SK-N-SH (cell line): Measurements from ENCODE around the gene NFE2L3. TPM values are rescaled to one million over a fixed set of nuclear protein-coding genes. Genes with fewer than 3 reads are reported as not detected.

Experiments
- CTCF ChIA-PET: fragments of 300-600, 350-600 bp; formaldehyde crosslinking; extraction: SDS; loops from one replicate; lab custom pipeline; 2021; lab: Yijun Ruan, JAX
- POLR2A ChIA-PET: fragments of 350-600 bp; sonication (Branson Sonifier 250); formaldehyde crosslinking; extraction: SDS; loops from one replicate; lab custom pipeline; 2020; ENCODE audit warnings: antibody characterized with exemption, inconsistent platforms; lab: Yijun Ruan, JAX
- DNase-seq: peaks from one replicate; pipeline ENCODE4 v3.0.0; 2012
- H2AFZ ChIP-seq: fragments of 200-600 bp; sonication (generic); 2 replicates; pipeline ENCODE4 v1.8.1; 2016; ENCODE audit warnings: antibody characterized with exemption, mild to moderate bottlenecking, low read depth
- H3F3A ChIP-seq: fragments of 200-600 bp; sonication (generic); replicated peaks from 2 replicates; pipeline ENCODE3; 2016; ENCODE audit warnings: antibody characterized with exemption, mild to moderate bottlenecking; ENCODE audit not compliant: insufficient read depth
- H3K27ac ChIP-seq, 2 experiments: fragments of 200-500 bp in 1 of 2; fragments of 200-600 bp in 1 of 2; sonication (Bioruptor generic) in 1 of 2; sonication (generic), shearing (Covaris generic) in 1 of 2; 2 replicates each; pipeline versions ENCODE4 v1.5.1 to v1.6.1; 2014 to 2016; ENCODE audit warnings: low read depth in 2 of 2, inconsistent platforms in 1 of 2, low read length in 1 of 2, mild to moderate bottlenecking in 1 of 2, mixed read lengths in 1 of 2
- H3K27me3 ChIP-seq: fragments of 200-600 bp; sonication (generic), shearing (Covaris generic); 2 replicates; pipeline ENCODE4 v1.6.1; 2016; ENCODE audit warnings: mixed run types; ENCODE audit not compliant: insufficient read depth
- H3K36me3 ChIP-seq, 2 experiments: fragments of 200-500 bp in 1 of 2; fragments of 200-600 bp in 1 of 2; sonication (Bioruptor generic) in 1 of 2; sonication (generic) in 1 of 2; replicated peaks in 1 of 2; 2 replicates each; pipeline versions ENCODE3 to v1.5.1; 2014 to 2016; ENCODE audit warnings: low read length in 1 of 2, mild to moderate bottlenecking in 1 of 2; ENCODE audit not compliant: insufficient read depth in 2 of 2, control insufficient read depth in 1 of 2
- H3K4me1 ChIP-seq, 2 experiments: fragments of 200-500 bp in 1 of 2; fragments of 200-600 bp in 1 of 2; sonication (Bioruptor generic) in 1 of 2; sonication (generic), shearing (Covaris generic) in 1 of 2; 2 replicates each; pipeline versions ENCODE4 v1.5.1 to v1.6.1; 2014 to 2016; ENCODE audit warnings: low read depth in 1 of 2, low read length in 1 of 2, mixed run types in 1 of 2; ENCODE audit not compliant: insufficient read depth in 2 of 2, control insufficient read depth in 1 of 2
- H3K4me2 ChIP-seq: fragments of 200-600 bp; sonication (generic), shearing (Covaris generic); 2 replicates; pipeline ENCODE4 v1.6.1; 2017; ENCODE audit warnings: mixed run types
- H3K4me3 ChIP-seq, 2 experiments: fragments of 200-500 bp in 1 of 2; fragments of 200-600 bp in 1 of 2; sonication (Bioruptor generic) in 1 of 2; sonication (generic), shearing (Covaris generic) in 1 of 2; 2 replicates each; pipeline versions ENCODE4 v1.5.1 to v1.8.1; 2014 to 2016; ENCODE audit warnings: low read depth in 2 of 2, inconsistent platforms in 1 of 2, low read length in 1 of 2, mild to moderate bottlenecking in 1 of 2, mixed read lengths in 1 of 2, moderate library complexity in 1 of 2
- H3K79me2 ChIP-seq: fragments of 200-600 bp; sonication (generic); 2 replicates; pipeline ENCODE4 v1.8.1; 2017; ENCODE audit warnings: mild to moderate bottlenecking; ENCODE audit not compliant: insufficient read depth
- H3K9ac ChIP-seq: fragments of 200-600 bp; sonication (generic); 2 replicates; pipeline ENCODE4 v1.6.1; 2017; ENCODE audit warnings: mixed run types
- H3K9me2 ChIP-seq: fragments of 200-600 bp; sonication (generic); 2 replicates; pipeline ENCODE4 v1.6.1; 2017; ENCODE audit warnings: mixed run types
- H3K9me3 ChIP-seq: fragments of 200-600 bp; sonication (generic); 2 replicates; pipeline ENCODE4 v1.6.1; 2017; ENCODE audit warnings: mixed run types, mild to moderate bottlenecking, moderate library complexity
- H4K20me1 ChIP-seq: fragments of 200-600 bp; sonication (generic); 2 replicates; pipeline ENCODE4 v1.6.1; 2017; ENCODE audit warnings: mild to moderate bottlenecking, mixed run types; ENCODE audit not compliant: insufficient read depth
- CHD2 ChIP-seq: fragments of 150-350 bp; IDR thresholded peaks from 2 replicates; pipeline ENCODE4 v1.6.1; 2018; ENCODE audit warnings: low read length; ENCODE audit not compliant: partially characterized antibody
- ELF1 ChIP-seq: IDR thresholded peaks from 2 replicates; pipeline ENCODE4 v1.4.0; 2012
- FOSL2 ChIP-seq: IDR thresholded peaks from 2 replicates; pipeline ENCODE4 v1.4.0; 2012; ENCODE audit warnings: low read depth, mild to moderate bottlenecking, moderate library complexity, borderline replicate concordance
- FOXJ3 ChIP-seq: sonication (generic); formaldehyde crosslinking; IDR thresholded peaks from 2 replicates; pipeline ENCODE4 v1.5.1; 2020; ENCODE audit warnings: mild to moderate bottlenecking, missing genetic modification reagents
- GATA2 ChIP-seq: sonication (generic); formaldehyde crosslinking; IDR thresholded peaks from 2 replicates; pipeline ENCODE4 v1.5.0; 2020; ENCODE audit warnings: mild to moderate bottlenecking, missing genetic modification reagents
- MEF2A ChIP-seq: IDR thresholded peaks from 2 replicates; pipeline ENCODE4 v1.4.0; 2012; ENCODE audit warnings: low read depth, borderline replicate concordance
- MXI1 ChIP-seq: IDR thresholded peaks from 2 replicates; pipeline ENCODE4 v1.6.1; 2012; ENCODE audit warnings: mild to moderate bottlenecking, low read depth, low read length, improper control_type of control experiment
- NRF1 ChIP-seq: IDR thresholded peaks from 2 replicates; pipeline ENCODE4 v1.6.1; 2012; ENCODE audit warnings: low read depth, mild to moderate bottlenecking, low read length
- RAD21 ChIP-seq: IDR thresholded peaks from 2 replicates; pipeline ENCODE4 v1.6.1; 2012; ENCODE audit warnings: mild to moderate bottlenecking, low read length
- RXRA ChIP-seq: IDR thresholded peaks from 2 replicates; pipeline ENCODE4 v1.4.0; 2012; ENCODE audit warnings: low read depth, mild to moderate bottlenecking, borderline replicate concordance
- SIN3A ChIP-seq: IDR thresholded peaks from 2 replicates; pipeline ENCODE4 v1.6.1; 2012; ENCODE audit warnings: low read depth, mild to moderate bottlenecking, low read length, moderate library complexity, borderline replicate concordance
- SMC3 ChIP-seq: IDR thresholded peaks from 2 replicates; pipeline ENCODE4 v1.6.1; 2012; ENCODE audit warnings: low read depth, low read length, improper control_type of control experiment
- YY1 ChIP-seq: IDR thresholded peaks from 2 replicates; pipeline ENCODE4 v1.4.0; 2012; ENCODE audit warnings: low read depth, mild to moderate bottlenecking
- WGBS: methylation state at CpG from one replicate; pipeline ENCODE4 v1.1.6; 2017; ENCODE audit warnings: low lambda C conversion rate; 5-methylcytosine and 5-hydroxymethylcytosine counted together
- polyA plus RNA-seq, 3 experiments: library from polyadenylated mRNA; depleted of rRNA; stranded (reverse); fragments of >200 nt; gene quantifications; 2 replicates each; pipeline ENCODE4 v1.2.3, GENCODE V29; 2012
- TF ChIP-seq, protein P1 (sequence below): IDR thresholded peaks from 2 replicates; pipeline ENCODE4 v1.4.0; 2012; ENCODE audit warnings: low read depth, borderline replicate concordance
- TF ChIP-seq, protein P2 (sequence below): fragments of 200-600 bp; sonication (generic); IDR thresholded peaks from 2 replicates; pipeline ENCODE4 v1.6.1; 2017; ENCODE audit warnings: antibody characterized with exemption, mild to moderate bottlenecking, moderate library complexity

Gene NFE2L3
- polyA plus RNA-seq, 1 of the 3 experiments (the other 2 are of a cell fraction), result 36.1 TPM

GRCh38 chr7:26179422-26179821 is 27.4 kb downstream of the NFE2L3 start (continued):
- TF ChIP-seq, protein P1, sequence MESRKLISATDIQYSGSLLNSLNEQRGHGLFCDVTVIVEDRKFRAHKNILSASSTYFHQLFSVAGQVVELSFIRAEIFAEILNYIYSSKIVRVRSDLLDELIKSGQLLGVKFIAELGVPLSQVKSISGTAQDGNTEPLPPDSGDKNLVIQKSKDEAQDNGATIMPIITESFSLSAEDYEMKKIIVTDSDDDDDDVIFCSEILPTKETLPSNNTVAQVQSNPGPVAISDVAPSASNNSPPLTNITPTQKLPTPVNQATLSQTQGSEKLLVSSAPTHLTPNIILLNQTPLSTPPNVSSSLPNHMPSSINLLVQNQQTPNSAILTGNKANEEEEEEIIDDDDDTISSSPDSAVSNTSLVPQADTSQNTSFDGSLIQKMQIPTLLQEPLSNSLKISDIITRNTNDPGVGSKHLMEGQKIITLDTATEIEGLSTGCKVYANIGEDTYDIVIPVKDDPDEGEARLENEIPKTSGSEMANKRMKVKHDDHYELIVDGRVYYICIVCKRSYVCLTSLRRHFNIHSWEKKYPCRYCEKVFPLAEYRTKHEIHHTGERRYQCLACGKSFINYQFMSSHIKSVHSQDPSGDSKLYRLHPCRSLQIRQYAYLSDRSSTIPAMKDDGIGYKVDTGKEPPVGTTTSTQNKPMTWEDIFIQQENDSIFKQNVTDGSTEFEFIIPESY, result no peak
- TF ChIP-seq YY1, result no peak
- no peak for TF ChIP-seq SIN3A
- TF ChIP-seq SMC3, result no peak

DNA sequence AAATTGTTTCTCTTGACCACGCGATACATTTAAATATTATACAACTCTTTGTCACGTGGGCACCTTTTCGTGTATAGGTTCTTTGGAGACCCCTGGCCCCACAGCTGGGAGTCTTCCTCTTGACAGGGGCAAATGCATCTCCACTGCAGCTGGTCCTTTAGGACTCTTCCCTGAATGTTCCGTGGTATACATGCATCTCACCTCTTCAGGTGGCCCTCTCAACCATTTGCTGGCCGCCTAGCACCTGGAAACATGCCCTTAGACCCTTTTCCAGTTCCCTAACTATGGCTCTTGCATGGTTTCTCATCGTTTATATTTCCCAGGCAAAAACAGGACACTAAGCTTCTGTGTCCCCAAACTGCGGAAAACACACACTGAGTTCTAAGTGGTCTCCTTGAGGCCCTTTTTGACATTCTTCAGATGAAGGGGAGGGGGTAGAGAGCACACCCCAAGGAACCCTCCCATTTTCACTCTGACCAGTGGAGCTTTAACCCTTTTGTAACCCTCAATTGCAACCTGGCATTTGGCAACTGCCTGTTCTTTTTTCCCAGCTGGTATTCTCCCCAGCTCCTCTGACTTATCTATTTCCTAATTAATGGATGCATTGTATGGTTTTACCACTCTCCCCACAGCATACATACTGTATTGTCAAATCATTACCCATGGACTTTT is 28.0 kb downstream of the NFE2L3 start:
- Histone ChIP-seq H3K4me2 (no peak overlapping the region), H3K9me2 (no peaks in the 10 kb centered on the region), H3K36me3 (peaks cover 3 to 12% of the 10 kb centered on the region in 2 experiments), H3K79me2 (peaks cover 2% of the 10 kb centered on the region; the same call in 1 of the 2 replicates), H2AFZ (no peak overlapping the region), H4K20me1 (peaks cover 14% of the 10 kb centered on the region; the same call in 1 of the 2 replicates), H3F3A (peaks cover 58% of the 10 kb centered on the region), H3K27ac (no peak overlapping the region), H3K9me3 (no peaks in the 10 kb centered on the region), H3K9ac (no peak overlapping the region), H3K27me3 (no peaks in the 10 kb centered on the region), H3K4me3 (no peak overlapping the region), H3K4me1 (no peaks in the 10 kb centered on the region)
- ChIA-PET POLR2A (interaction anchor here (1.2 to 1.7 kb wide), 4 partner anchors 9 to 22 kb away, joined by 3 to 7 read pairs (median 5); partner anchors contain the start of genes CBX3 and HNRNPA2B1), CTCF (interaction anchor here (0.9 to 5.9 kb wide), 5 partner anchors 8 to 89 kb away, joined by 3 to 42 read pairs (median 7); no protein-coding TSS in a partner anchor)
- WGBS, result 82% methylated on average over 8 of the region's 8 CpGs
- DNase-seq, result no peak
- TF ChIP-seq MXI1 (no peak), FOXJ3 (CRISPR knock-in tag) (no peak), SIN3A (no peak), MEF2A (no peak), GATA2 (CRISPR knock-in tag) (no peak), NRF1 (no peak), RAD21 (no peak), FOSL2 (no peak), CHD2 (no peak)

DNA sequence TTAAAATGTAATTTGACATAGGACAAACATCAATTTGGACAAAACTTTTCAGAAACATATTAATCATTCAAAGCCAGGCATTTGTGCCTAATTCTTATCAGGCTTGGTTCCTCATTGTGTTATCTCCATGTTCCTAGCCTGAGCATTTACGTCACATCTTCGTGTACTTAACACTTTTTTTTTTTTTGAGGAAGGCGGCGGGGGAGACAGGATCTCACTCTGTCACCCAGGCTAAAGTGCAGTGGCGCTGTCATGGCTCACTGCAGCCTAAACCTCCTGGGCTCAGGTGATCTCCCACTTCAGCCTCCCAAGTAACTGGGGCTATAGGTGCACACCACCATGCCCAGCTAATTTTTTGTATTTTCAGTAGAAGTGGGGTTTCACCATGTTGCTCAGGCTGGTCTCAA is 28.8 kb downstream of the NFE2L3 start:
- Histone ChIP-seq H3K9me2 (no peaks in the 10 kb centered on the region), H4K20me1 (peaks cover 14% of the 10 kb centered on the region; the same call in 1 of the 2 replicates), H3K9me3 (no peaks in the 10 kb centered on the region), H3K79me2 (no peaks in the 10 kb centered on the region), H2AFZ (no peak overlapping the region), H3K9ac (no peak overlapping the region), H3K27ac (peak overlapping the region in 1 of 2 experiments; percentile 34; a peak in 1 of 4 replicates), H3K27me3 (no peaks in the 10 kb centered on the region), H3K4me2 (no peak overlapping the region), H3K4me1 (no peaks in the 10 kb centered on the region), H3F3A (peaks cover 66% of the 10 kb centered on the region), H3K4me3 (no peak overlapping the region), H3K36me3 (peaks cover 6 to 19% of the 10 kb centered on the region in 2 experiments)
- POLR2A ChIA-PET, result interaction anchor here (1.3 to 1.7 kb wide), 3 partner anchors 8 to 19 kb away, joined by 4 to 7 read pairs (median 6); partner anchors contain the start of gene HNRNPA2B1
- CTCF ChIA-PET, result interaction anchor here (1.1 to 5.9 kb wide), 5 partner anchors 8 to 288 kb away, joined by 5 to 42 read pairs (median 7); no protein-coding TSS in a partner anchor
- 95% methylated on average over 5 of the region's 5 CpGs for WGBS
- no peak for DNase-seq
- TF ChIP-seq MXI1, result no peak
- TF ChIP-seq RXRA, result no peak
- TF ChIP-seq ELF1, result no peak
- TF ChIP-seq, protein P2, sequence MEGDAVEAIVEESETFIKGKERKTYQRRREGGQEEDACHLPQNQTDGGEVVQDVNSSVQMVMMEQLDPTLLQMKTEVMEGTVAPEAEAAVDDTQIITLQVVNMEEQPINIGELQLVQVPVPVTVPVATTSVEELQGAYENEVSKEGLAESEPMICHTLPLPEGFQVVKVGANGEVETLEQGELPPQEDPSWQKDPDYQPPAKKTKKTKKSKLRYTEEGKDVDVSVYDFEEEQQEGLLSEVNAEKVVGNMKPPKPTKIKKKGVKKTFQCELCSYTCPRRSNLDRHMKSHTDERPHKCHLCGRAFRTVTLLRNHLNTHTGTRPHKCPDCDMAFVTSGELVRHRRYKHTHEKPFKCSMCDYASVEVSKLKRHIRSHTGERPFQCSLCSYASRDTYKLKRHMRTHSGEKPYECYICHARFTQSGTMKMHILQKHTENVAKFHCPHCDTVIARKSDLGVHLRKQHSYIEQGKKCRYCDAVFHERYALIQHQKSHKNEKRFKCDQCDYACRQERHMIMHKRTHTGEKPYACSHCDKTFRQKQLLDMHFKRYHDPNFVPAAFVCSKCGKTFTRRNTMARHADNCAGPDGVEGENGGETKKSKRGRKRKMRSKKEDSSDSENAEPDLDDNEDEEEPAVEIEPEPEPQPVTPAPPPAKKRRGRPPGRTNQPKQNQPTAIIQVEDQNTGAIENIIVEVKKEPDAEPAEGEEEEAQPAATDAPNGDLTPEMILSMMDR, result no peak
